ENCODE results near the gene GOLM1. TPM values are rescaled to one million over a fixed set of nuclear protein-coding genes. Genes with fewer than 3 reads are reported as not detected.

GOLM1 gene
- total RNA-seq, 2 donors from 2014 or later, result 17.8 to 20.4 TPM

- Histone ChIP-seq H3K36me3 (no peaks in the 10 kb centered on the region), H3K27me3 (replicated peaks; ENCODE audit: insufficient read depth) (no peaks in the 10 kb centered on the region), H3K9me3 (no peaks in the 10 kb centered on the region), H3K27ac (no peak overlapping the region), H3K4me1 (ENCODE audit: control insufficient read depth in 1 of 2, low read depth in 2 of 2) (no peaks in the 10 kb centered on the region), H3K4me3 (no peak overlapping the region)
- DNase-seq (ENCODE audit: low spot score), result no peak
- no peak for TF ChIP-seq CTCF (IDR thresholded peaks at IDR 0.05)
- no peak for ATAC-seq (ENCODE audit: insufficient number of reproducible peaks, low FRiP score, low read depth)
Observed at GRCh38 chr9:86043586-86043985, 55.8 kb downstream of the GOLM1 start.

GRCh38 chr9:86042199-86042978, 57.0 kb downstream of the GOLM1 start:
- Histone ChIP-seq H3K4me1 (ENCODE audit: control insufficient read depth in 1 of 2, low read depth in 2 of 2) (no peaks in the 10 kb centered on the region), H3K27ac (no peak overlapping the region), H3K9me3 (no peaks in the 10 kb centered on the region), H3K4me3 (no peak overlapping the region), H3K27me3 (replicated peaks; ENCODE audit: insufficient read depth) (no peaks in the 10 kb centered on the region), H3K36me3 (no peaks in the 10 kb centered on the region)
- no peak for ATAC-seq (ENCODE audit: insufficient number of reproducible peaks, low FRiP score, low read depth)
- no peak for DNase-seq (ENCODE audit: low spot score)
- no peak for TF ChIP-seq CTCF (IDR thresholded peaks at IDR 0.05)

DNA sequence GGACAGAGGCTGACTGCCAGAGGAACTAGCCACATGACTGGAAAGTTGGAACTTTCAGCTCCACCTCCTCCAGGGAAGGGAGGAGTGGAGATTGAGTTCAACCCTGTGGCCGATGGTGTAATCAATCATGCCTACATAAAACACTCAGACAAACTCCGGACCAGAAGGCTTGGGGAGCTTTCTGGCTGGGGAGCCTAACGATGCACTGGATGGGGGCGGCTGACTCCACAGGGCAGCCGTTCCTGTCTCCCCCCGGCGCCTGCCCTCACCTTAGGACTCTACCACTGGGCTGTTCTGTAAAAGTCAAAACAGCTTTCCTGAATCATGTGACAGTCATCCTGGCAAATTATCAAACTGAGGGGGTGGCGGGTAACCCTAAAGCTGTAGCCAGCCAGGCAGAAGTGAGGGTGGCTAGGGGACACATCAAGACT, 58.0 kb downstream of the GOLM1 start:
- ATAC-seq (ENCODE audit: insufficient number of reproducible peaks, low FRiP score, low read depth) (no peak), DNase-seq (ENCODE audit: low spot score) (no peak)
- no peaks in the 10 kb centered on the region for H3K4me1 ChIP-seq (ENCODE audit: control insufficient read depth in 1 of 2, low read depth in 2 of 2)
- no peak for TF ChIP-seq CTCF (IDR thresholded peaks at IDR 0.05)
- no peaks in the 10 kb centered on the region for H3K9me3 ChIP-seq
- H3K36me3 ChIP-seq, result no peaks in the 10 kb centered on the region
- no peak overlapping the region for H3K4me3 ChIP-seq
- no peak overlapping the region for H3K27ac ChIP-seq
- no peaks in the 10 kb centered on the region for H3K27me3 ChIP-seq (replicated peaks; ENCODE audit: insufficient read depth)

DNA sequence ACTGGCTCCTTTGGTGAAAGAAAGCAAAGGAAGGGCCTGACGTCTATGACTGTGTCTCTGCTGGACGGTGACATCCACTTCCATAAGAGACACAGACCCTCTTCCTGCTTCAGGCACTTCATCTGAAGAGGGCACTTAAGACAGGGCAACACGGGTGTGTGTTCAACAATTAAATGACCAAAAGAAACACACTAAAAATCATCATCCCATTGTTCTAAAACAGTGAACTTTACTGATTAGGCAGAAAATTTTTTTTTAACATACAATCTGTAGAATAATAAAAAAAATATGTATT, 58.5 kb downstream of the GOLM1 start:
- no peaks in the 10 kb centered on the region for H3K27me3 ChIP-seq (replicated peaks; ENCODE audit: insufficient read depth)
- TF ChIP-seq CTCF (IDR thresholded peaks at IDR 0.05), result no peak
- no peak overlapping the region for H3K4me3 ChIP-seq
- H3K9me3 ChIP-seq, result no peaks in the 10 kb centered on the region
- DNase-seq (ENCODE audit: low spot score), result no peak
- no peak for ATAC-seq (ENCODE audit: insufficient number of reproducible peaks, low FRiP score, low read depth)
- no peaks in the 10 kb centered on the region for H3K4me1 ChIP-seq (ENCODE audit: control insufficient read depth in 1 of 2, low read depth in 2 of 2)
- no peaks in the 10 kb centered on the region for H3K36me3 ChIP-seq
- H3K27ac ChIP-seq, result no peak overlapping the region

GRCh38 chr9:86039991-86040860, 59.1 kb downstream of the GOLM1 start:
- H3K4me3 ChIP-seq, result no peak overlapping the region
- no peak overlapping the region for H3K27ac ChIP-seq
- TF ChIP-seq CTCF (IDR thresholded peaks at IDR 0.05), result no peak
- DNase-seq (ENCODE audit: low spot score) (no peak), ATAC-seq (ENCODE audit: insufficient number of reproducible peaks, low FRiP score, low read depth) (no peak)
- H3K36me3 ChIP-seq, result no peaks in the 10 kb centered on the region
- no peaks in the 10 kb centered on the region for H3K9me3 ChIP-seq
- no peaks in the 10 kb centered on the region for H3K27me3 ChIP-seq (replicated peaks; ENCODE audit: insufficient read depth)
- H3K4me1 ChIP-seq (ENCODE audit: control insufficient read depth in 1 of 2, low read depth in 2 of 2), result no peaks in the 10 kb centered on the region
